ENCODE measurements around the gene DENND2A.
A peak's percentile ranks its signal among the peaks of the same experiment; 100 is the strongest.

DENND2A gene, protein sequence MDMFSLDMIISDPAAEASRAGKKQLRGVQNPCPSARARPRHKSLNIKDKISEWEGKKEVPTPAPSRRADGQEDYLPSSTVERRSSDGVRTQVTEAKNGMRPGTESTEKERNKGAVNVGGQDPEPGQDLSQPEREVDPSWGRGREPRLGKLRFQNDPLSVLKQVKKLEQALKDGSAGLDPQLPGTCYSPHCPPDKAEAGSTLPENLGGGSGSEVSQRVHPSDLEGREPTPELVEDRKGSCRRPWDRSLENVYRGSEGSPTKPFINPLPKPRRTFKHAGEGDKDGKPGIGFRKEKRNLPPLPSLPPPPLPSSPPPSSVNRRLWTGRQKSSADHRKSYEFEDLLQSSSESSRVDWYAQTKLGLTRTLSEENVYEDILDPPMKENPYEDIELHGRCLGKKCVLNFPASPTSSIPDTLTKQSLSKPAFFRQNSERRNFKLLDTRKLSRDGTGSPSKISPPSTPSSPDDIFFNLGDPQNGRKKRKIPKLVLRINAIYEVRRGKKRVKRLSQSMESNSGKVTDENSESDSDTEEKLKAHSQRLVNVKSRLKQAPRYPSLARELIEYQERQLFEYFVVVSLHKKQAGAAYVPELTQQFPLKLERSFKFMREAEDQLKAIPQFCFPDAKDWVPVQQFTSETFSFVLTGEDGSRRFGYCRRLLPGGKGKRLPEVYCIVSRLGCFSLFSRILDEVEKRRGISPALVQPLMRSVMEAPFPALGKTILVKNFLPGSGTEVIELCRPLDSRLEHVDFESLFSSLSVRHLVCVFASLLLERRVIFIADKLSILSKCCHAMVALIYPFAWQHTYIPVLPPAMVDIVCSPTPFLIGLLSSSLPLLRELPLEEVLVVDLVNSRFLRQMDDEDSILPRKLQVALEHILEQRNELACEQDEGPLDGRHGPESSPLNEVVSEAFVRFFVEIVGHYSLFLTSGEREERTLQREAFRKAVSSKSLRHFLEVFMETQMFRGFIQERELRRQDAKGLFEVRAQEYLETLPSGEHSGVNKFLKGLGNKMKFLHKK

DNA sequence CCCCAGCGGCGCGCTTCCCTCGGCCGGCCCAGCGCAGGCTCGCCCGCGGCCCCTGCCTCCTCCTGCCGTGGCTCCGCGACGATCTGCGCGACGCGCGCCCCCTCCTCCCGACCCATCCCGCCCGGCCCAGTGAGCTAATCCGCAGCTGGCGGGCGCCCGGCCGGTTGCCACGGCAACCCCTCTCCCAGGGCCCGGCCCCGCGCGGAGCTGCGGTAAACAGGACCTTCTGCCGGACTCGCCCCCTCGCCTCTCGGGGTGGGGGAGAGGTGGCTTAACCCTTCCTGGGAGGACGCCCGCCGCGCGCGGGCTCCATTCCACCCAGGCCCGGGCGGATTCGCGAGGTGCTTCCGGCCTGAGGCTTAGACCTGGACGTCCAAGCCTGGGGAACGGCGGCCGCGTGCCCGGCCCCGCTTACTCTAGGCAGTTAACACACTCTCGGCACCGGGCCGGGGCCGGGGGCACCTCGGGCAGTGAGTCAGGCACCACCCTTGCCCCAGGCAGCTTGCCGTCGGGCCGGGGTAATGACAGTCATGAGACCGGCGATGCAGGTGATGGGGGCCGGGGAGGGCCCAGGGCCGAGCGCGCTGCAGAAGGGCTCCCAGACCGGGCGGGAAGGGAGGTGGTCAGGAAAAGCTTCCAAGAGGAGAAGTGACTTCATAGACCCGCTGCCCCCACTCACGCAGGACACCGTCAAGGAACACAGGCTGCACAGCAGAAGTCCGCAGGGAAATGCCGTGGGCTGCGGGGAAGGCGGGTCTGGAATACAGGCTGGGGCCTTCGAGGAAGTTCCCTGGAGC is at the start of gene DENND2A:
Gene DENND2A (minus strand): TSS at position 87 of the 797 bp plus-strand sequence. CDS start 38,416 bp downstream, outside the sequence.
- H3K4me1 Mint-ChIP-seq: peaks cover 22% of the 10 kb centered on the region

DNA sequence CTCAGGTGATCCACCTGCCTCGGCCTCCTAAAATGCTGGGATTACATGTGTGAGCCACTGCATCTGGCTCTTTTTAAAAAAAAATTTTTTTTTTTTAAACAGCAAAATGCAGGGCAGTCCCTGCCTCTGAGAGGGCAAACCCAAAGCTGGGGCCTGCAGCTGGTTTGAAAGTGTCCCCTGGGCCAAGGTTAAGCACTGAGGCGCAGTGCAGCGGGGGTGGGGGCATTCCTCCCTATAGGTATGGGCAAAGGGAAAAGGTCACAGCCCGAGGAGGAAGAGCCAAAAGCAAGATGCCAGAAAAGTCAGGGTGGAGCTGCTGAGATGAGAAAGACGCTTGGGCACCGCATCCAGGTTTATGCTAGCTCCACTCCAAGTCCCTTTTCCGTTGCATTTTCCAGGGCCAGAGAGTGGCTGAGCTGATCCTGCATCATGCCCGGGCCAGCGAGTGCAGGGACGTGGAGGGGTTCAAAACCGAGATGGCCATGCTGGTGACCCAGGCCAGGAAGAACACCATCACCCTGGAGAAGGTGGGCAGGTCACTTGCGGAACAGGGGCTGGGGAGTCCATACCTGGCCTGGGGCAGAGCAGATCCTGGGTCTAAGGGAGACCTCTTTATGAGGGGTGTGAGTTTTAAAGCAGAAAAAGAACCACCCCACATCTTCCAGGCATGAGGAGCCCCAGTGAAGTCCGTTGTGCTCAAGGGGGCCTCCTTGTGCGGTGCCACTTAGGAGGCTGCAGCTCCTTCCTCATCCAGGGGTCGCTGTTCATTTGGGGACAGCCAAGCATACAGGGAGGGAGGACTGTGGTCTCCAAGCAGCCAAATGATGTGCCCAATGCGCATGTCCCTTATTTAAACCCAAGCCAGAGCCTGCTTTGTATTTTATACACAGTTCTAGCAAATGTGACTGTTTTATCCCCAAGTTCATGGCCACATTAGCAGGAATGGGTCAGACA is 48.9 kb upstream of the DENND2A start:
- no peak overlapping the region for H3K4me3 Mint-ChIP-seq
- H3K9me3 Mint-ChIP-seq: no peaks in the 10 kb centered on the region
- no peaks in the 10 kb centered on the region for H3K4me1 Mint-ChIP-seq
- H3K27me3 Mint-ChIP-seq: no peaks in the 10 kb centered on the region
- H3K36me3 Mint-ChIP-seq: peaks cover 48% of the 10 kb centered on the region
- ATAC-seq: no peak
- peak overlapping the region; percentile 27 for H3K27ac Mint-ChIP-seq

More for the DNA sequence above, at the start of gene DENND2A:
- Mint-ChIP-seq H3K27me3 (peaks cover 78% of the 10 kb centered on the region), H3K4me3 (peak within 1 kb of the TSS; percentile 81), H3K9me3 (no peaks in the 10 kb centered on the region), H3K27ac (no peak within 1 kb of the TSS), H3K36me3 (no peaks in the 10 kb centered on the region)
- ATAC-seq: peak; percentile 39

DNA sequence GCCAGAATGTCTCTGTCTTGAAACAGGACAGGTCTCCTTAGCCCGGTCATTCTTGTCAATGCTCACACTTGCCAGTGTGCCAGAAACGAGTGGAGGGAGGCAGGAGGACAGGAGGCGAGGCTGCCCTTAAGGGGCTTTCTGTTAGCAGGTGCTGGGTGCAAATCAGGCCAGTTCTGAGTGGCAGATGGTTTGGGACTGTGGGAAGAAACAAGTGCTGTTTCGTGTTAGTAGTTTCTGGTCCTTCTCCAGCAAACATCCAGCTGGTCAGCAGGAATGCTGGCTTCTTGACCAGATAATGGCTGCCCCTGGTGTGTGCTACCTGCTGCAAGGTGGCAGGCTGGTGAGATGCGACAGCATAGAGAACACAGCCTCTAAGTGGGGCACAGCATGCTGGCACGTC is 47.7 kb upstream of the DENND2A start:
- no peak for ATAC-seq
- H3K27ac Mint-ChIP-seq: no peak overlapping the region
- peaks cover 60% of the 10 kb centered on the region for H3K36me3 Mint-ChIP-seq
- H3K27me3 Mint-ChIP-seq: no peaks in the 10 kb centered on the region
- H3K4me3 Mint-ChIP-seq: no peak overlapping the region
- no peaks in the 10 kb centered on the region for H3K4me1 Mint-ChIP-seq
- H3K9me3 Mint-ChIP-seq: no peaks in the 10 kb centered on the region

DNA sequence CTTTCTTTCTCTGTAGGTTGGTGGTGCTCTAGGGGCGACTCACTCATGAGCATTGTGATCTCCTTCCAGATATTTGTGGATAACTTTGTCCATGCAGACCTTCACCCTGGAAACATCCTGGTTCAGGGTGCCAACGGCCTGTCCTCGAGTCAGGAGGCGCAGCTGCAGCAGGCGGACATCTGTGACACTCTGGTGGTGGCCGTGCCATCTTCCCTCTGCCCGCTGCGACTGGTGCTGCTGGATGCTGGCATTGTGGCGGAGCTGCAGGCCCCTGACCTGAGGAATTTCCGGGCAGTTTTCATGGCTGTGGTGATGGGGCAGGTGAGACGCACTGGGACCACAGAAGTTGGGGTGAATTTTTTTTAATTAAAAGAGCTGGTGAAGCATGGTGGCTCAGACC is 46.3 kb upstream of the DENND2A start:
- H3K9me3 Mint-ChIP-seq: no peaks in the 10 kb centered on the region
- peaks cover 4% of the 10 kb centered on the region for H3K4me1 Mint-ChIP-seq
- no peak overlapping the region for H3K27ac Mint-ChIP-seq
- no peaks in the 10 kb centered on the region for H3K27me3 Mint-ChIP-seq
- ATAC-seq: no peak
- H3K36me3 Mint-ChIP-seq: peaks cover 61% of the 10 kb centered on the region
- no peak overlapping the region for H3K4me3 Mint-ChIP-seq

DNA sequence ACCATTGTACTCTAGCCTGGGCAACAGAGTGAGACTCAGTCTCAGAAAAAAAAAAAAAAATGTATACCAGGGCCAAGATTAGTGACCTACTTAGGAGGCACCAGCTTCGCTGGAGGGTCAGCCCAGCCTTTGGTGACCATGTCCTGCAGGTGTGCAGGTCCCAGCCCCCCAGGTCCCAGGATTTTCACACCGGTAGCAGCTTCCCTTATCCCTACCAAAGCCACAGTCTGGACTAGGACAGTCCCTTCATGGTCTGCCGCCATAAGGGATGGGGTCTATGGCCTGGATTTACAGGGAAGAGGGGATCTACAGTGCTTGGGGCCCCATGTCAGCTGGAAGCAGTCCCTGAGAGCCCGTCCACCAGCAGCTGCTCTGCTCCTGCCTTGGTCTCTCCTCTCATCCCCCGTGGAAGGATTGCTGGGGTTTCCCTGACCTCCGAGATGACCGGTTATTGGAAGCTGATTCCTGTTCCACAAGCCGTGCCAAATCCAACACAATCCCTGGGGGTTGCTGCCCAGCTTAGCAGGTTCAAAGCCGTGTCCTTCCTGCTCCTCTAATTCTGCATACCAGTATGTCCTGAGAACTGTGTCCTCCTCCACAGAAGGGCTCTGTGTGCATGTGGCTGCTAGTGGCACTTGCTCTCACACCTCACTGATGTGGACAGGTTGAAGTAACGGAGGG is 44.9 kb upstream of the DENND2A start:
- Mint-ChIP-seq H3K27ac (no peak overlapping the region), H3K27me3 (no peaks in the 10 kb centered on the region), H3K4me3 (no peak overlapping the region), H3K36me3 (peaks cover 59% of the 10 kb centered on the region), H3K4me1 (peaks cover 5% of the 10 kb centered on the region), H3K9me3 (no peaks in the 10 kb centered on the region)
- ATAC-seq: no peak

DNA sequence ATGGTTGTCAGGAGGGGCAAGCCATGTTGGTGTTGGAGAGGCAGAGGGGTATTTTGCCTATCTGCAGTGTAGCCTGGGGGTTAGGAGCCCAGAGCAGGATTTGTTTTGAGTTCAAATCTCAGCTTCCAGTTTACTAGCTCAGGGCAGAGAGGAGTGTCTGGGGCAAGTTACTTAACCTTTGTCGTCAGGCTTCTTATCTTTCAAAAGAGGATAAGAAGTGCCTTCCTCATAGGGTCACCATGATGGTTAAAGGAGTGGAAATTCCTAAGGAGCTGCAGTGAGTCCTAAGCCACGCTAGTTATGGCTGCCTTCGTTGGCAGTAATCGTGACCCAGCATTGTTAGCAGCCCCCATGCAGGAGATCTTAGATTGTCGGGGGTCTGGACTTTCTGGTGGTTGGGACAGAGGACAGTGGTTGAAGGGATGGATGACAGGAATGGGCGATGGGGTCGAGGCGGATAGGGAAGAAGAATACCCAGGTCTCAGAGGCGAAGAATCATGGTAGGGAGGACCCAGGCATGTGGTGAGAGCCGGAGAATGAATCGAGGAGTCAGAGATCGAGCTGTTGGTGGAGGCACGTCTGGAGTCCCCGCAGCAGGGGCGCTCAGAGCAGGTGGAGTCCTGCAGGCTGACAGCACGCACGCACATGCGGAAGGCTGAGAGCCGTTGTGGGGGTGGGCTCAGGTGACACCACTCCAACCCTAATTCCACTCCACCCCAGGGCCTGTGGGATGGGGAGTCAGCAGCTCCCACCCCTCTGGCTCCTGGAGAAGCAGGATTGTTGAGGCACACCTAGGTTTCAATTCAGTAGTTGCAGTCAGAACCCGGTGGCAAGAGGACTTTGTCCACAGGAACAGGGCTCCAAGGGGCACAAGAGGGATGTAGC is 43.7 kb upstream of the DENND2A start:
- Mint-ChIP-seq H3K36me3 (peaks cover 59% of the 10 kb centered on the region), H3K9me3 (no peaks in the 10 kb centered on the region), H3K4me1 (peaks cover 5% of the 10 kb centered on the region), H3K4me3 (no peak overlapping the region), H3K27me3 (no peaks in the 10 kb centered on the region), H3K27ac (no peak overlapping the region)
- no peak for ATAC-seq

DNA sequence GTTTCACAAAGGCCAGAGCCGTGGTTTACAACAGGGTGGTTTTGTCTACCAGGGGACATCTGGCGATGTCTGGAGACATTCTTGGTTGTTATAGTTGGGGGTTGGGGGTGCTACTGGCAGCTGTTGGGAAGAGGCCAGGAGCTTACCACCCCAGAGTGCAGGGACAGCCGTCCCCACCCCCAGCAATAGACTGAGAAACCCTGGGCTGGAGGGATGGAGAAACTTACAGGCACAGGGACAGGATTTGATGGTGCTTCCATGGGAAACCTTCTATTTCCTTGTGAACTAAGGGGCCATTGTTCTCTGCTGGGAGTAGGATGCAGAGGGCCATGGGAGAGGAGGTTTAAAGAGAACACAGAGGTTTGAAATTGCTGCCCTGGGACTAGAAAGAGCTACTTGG is 43.0 kb upstream of the DENND2A start:
- H3K9me3 Mint-ChIP-seq: no peaks in the 10 kb centered on the region
- no peak overlapping the region for H3K4me3 Mint-ChIP-seq
- H3K27me3 Mint-ChIP-seq: no peaks in the 10 kb centered on the region
- peaks cover 63% of the 10 kb centered on the region for H3K36me3 Mint-ChIP-seq
- peaks cover 5% of the 10 kb centered on the region for H3K4me1 Mint-ChIP-seq
- ATAC-seq: no peak
- no peak overlapping the region for H3K27ac Mint-ChIP-seq

DNA sequence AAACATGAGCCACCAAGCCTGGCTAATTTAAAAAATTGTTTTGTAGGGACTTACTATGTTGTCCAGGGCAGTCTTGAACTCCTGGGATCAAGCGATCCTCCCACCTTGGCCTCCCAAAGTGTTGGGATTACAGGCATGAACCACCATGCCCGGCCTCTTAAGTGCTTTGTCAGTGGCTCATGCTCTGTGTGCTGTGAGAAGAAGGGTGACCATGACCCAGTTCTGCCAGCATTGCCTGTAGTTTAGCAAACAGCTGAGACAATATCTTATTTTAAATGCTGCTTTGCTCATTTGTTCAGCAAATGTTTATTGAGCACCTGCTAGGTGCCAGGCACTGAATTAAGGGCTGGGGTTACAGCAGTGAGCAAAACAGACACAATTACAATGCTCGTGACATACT is 41.2 kb upstream of the DENND2A start:
- no peak overlapping the region for H3K4me3 Mint-ChIP-seq
- H3K9me3 Mint-ChIP-seq: no peaks in the 10 kb centered on the region
- H3K27me3 Mint-ChIP-seq: no peaks in the 10 kb centered on the region
- no peak overlapping the region for H3K27ac Mint-ChIP-seq
- H3K4me1 Mint-ChIP-seq: peaks cover 23% of the 10 kb centered on the region
- H3K36me3 Mint-ChIP-seq: peaks cover 66% of the 10 kb centered on the region
- no peak for ATAC-seq

DNA sequence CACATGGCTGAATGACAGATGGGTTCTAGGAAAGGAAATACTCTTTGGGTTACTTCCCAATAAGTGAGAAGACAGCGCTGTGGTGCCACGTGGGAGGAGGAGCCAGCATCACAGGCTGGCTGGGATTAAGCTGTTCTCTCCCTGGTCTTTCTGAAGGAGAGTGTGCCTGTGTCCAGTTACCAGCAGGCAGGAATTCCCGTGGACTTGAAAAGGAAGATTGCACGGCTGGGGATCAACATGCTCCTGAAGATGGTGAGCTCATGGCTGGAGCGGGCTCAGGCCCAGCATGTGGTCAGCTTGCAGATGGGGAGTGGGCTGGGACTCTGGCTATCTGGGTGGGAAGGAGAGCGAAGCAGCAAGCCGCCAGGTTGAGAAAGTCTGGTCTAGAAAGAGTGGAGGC is 40.3 kb upstream of the DENND2A start:
- ATAC-seq: no peak
- H3K4me3 Mint-ChIP-seq: no peak overlapping the region
- no peaks in the 10 kb centered on the region for H3K9me3 Mint-ChIP-seq
- H3K27me3 Mint-ChIP-seq: no peaks in the 10 kb centered on the region
- H3K4me1 Mint-ChIP-seq: peaks cover 32% of the 10 kb centered on the region
- peaks cover 65% of the 10 kb centered on the region for H3K36me3 Mint-ChIP-seq
- H3K27ac Mint-ChIP-seq: no peak overlapping the region

DNA sequence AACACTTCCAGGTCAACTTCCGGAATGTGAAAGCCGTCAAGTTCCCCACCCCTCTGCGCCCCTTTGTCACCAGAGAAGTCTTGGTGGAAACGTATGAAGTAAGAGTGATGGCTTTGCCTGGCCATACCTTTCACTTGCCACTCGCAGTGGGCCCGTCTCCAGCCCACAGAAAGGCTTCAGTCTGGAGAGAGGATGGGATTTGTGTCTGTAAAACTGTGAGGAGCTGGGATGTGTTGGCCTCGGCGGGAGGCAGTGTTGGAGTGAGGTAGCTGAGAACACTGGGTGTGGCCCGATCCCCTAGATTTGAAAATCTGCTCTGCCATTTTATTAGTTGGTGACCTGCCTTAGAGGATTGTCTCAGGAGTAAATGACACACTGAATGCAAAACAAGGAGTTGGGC is 38.6 kb upstream of the DENND2A start:
- no peaks in the 10 kb centered on the region for H3K27me3 Mint-ChIP-seq

DNA sequence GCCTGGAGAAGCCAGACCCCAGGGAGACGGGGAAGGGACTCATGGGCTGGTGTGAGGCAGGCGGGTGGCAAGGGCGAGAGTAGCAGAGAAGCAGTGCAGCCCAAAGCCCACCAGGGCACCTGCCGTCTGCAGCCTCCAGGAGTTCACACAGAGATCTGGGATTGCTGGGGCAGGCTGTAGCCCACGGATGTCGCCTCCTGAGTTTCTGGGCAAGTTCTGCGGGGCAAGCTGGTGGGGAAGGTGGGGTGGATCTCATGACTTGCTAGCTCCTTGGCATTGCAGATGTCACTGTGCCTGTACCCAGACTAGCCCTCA is 38.2 kb upstream of the DENND2A start:
- ATAC-seq: no peak

More for the DNA sequence above, 38.6 kb upstream of the DENND2A start:
- peaks cover 49% of the 10 kb centered on the region for H3K4me1 Mint-ChIP-seq
- no peak overlapping the region for H3K4me3 Mint-ChIP-seq
- no peak for ATAC-seq
- H3K27ac Mint-ChIP-seq: no peak overlapping the region
- H3K36me3 Mint-ChIP-seq: peaks cover 52% of the 10 kb centered on the region
- no peaks in the 10 kb centered on the region for H3K9me3 Mint-ChIP-seq

DNA sequence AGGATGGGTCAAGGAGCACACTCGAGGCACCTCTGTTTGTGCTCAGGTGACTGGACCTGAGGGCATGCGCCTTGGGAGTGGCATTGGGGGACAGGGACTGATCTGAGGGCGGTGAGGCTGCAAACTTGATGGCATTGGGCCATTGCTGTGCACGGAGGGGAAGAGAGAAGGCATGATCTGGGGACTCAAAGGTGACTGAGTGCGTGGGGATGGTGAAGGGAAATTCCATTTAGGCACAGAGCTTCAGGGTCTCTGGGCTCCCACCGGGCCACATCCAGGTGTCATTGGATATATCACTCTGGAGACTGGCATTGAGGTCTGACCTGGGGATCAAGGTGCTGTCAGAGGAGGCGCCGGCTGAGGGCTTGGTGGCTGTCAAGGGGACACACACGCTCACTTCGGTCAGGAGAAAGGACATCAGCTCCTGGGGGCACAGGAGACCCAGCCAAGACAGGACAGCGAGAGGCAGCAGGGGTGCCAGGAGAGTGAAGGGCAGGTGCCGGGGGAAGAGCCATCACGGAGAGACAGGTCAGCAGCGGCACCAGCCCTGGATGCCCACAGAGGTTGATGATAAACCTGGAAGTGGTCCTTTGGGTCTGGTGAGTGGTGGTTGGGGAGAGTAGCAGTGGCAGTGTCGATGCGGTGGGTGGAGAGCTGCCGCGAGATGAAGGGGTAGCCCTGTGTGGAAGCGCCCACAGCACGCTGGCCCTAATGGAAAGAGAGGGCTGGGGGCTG is 37.6 kb upstream of the DENND2A start:
- H3K36me3 Mint-ChIP-seq: peaks cover 43% of the 10 kb centered on the region
- no peak overlapping the region for H3K4me3 Mint-ChIP-seq
- no peak for ATAC-seq
- no peaks in the 10 kb centered on the region for H3K9me3 Mint-ChIP-seq
- peak overlapping the region; percentile 89 for H3K27ac Mint-ChIP-seq
- H3K4me1 Mint-ChIP-seq: peaks cover 57% of the 10 kb centered on the region
- no peaks in the 10 kb centered on the region for H3K27me3 Mint-ChIP-seq

More for the DNA sequence above, 38.2 kb upstream of the DENND2A start:
- no peaks in the 10 kb centered on the region for H3K9me3 Mint-ChIP-seq
- H3K4me3 Mint-ChIP-seq: no peak overlapping the region
- H3K4me1 Mint-ChIP-seq: peaks cover 53% of the 10 kb centered on the region
- H3K27me3 Mint-ChIP-seq: no peaks in the 10 kb centered on the region
- peaks cover 48% of the 10 kb centered on the region for H3K36me3 Mint-ChIP-seq
- H3K27ac Mint-ChIP-seq: peak overlapping the region; percentile 89
